ENCODE data around the gene LCN6. TPM values are rescaled to one million over a fixed set of nuclear protein-coding genes. Genes with fewer than 3 reads are reported as not detected.

LCN6 gene
- total and polyA plus RNA-seq, 9 of the 15 experiments (the other 6 are each of a cell fraction or from before 2014, with no cell fraction given): 0.10 to 0.45 (median 0.37) TPM; not detected in 5

DNA sequence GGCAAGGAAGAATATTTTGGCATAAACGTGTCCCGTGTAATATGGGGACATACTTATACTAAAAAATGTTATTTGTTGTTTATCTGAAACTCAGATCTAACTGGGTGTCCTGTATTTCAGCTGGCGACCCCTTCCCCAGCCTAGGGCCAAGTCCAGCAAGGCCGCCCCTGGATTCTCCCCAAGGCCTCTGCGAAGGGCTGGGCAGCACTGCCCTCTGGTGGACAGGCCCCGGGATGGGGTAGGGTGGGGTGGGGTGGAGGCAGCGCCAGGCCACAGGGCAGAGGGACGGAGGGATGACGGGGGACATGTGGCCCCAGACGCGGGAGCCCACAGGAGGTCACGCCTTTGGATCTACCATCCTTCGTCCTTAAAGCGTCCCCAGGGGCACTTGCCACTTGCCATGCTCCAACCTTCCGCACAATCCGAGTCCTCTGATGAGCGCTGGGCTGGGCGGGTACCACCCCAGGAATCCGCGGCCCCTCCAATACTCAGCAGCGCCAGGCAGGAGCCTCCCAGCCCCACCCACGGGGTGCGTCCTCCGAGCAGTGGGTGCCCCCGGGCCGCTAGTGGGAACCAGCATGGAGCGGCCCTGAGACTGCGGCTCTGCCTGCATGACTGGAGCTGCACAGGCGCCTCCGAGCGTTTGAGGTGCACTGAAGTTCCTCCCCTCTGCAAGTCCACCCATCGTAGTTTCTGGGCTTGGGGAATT is 54.0 kb downstream of the LCN6 start (continued):
- TF ChIP-seq, protein P1, sequence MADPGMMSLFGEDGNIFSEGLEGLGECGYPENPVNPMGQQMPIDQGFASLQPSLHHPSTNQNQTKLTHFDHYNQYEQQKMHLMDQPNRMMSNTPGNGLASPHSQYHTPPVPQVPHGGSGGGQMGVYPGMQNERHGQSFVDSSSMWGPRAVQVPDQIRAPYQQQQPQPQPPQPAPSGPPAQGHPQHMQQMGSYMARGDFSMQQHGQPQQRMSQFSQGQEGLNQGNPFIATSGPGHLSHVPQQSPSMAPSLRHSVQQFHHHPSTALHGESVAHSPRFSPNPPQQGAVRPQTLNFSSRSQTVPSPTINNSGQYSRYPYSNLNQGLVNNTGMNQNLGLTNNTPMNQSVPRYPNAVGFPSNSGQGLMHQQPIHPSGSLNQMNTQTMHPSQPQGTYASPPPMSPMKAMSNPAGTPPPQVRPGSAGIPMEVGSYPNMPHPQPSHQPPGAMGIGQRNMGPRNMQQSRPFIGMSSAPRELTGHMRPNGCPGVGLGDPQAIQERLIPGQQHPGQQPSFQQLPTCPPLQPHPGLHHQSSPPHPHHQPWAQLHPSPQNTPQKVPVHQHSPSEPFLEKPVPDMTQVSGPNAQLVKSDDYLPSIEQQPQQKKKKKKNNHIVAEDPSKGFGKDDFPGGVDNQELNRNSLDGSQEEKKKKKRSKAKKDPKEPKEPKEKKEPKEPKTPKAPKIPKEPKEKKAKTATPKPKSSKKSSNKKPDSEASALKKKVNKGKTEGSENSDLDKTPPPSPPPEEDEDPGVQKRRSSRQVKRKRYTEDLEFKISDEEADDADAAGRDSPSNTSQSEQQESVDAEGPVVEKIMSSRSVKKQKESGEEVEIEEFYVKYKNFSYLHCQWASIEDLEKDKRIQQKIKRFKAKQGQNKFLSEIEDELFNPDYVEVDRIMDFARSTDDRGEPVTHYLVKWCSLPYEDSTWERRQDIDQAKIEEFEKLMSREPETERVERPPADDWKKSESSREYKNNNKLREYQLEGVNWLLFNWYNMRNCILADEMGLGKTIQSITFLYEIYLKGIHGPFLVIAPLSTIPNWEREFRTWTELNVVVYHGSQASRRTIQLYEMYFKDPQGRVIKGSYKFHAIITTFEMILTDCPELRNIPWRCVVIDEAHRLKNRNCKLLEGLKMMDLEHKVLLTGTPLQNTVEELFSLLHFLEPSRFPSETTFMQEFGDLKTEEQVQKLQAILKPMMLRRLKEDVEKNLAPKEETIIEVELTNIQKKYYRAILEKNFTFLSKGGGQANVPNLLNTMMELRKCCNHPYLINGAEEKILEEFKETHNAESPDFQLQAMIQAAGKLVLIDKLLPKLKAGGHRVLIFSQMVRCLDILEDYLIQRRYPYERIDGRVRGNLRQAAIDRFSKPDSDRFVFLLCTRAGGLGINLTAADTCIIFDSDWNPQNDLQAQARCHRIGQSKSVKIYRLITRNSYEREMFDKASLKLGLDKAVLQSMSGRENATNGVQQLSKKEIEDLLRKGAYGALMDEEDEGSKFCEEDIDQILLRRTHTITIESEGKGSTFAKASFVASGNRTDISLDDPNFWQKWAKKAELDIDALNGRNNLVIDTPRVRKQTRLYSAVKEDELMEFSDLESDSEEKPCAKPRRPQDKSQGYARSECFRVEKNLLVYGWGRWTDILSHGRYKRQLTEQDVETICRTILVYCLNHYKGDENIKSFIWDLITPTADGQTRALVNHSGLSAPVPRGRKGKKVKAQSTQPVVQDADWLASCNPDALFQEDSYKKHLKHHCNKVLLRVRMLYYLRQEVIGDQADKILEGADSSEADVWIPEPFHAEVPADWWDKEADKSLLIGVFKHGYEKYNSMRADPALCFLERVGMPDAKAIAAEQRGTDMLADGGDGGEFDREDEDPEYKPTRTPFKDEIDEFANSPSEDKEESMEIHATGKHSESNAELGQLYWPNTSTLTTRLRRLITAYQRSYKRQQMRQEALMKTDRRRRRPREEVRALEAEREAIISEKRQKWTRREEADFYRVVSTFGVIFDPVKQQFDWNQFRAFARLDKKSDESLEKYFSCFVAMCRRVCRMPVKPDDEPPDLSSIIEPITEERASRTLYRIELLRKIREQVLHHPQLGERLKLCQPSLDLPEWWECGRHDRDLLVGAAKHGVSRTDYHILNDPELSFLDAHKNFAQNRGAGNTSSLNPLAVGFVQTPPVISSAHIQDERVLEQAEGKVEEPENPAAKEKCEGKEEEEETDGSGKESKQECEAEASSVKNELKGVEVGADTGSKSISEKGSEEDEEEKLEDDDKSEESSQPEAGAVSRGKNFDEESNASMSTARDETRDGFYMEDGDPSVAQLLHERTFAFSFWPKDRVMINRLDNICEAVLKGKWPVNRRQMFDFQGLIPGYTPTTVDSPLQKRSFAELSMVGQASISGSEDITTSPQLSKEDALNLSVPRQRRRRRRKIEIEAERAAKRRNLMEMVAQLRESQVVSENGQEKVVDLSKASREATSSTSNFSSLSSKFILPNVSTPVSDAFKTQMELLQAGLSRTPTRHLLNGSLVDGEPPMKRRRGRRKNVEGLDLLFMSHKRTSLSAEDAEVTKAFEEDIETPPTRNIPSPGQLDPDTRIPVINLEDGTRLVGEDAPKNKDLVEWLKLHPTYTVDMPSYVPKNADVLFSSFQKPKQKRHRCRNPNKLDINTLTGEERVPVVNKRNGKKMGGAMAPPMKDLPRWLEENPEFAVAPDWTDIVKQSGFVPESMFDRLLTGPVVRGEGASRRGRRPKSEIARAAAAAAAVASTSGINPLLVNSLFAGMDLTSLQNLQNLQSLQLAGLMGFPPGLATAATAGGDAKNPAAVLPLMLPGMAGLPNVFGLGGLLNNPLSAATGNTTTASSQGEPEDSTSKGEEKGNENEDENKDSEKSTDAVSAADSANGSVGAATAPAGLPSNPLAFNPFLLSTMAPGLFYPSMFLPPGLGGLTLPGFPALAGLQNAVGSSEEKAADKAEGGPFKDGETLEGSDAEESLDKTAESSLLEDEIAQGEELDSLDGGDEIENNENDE (IDR thresholded peaks at IDR 0.05; ENCODE audit: low read depth, low read length): no peak
- TF ChIP-seq, protein P2, sequence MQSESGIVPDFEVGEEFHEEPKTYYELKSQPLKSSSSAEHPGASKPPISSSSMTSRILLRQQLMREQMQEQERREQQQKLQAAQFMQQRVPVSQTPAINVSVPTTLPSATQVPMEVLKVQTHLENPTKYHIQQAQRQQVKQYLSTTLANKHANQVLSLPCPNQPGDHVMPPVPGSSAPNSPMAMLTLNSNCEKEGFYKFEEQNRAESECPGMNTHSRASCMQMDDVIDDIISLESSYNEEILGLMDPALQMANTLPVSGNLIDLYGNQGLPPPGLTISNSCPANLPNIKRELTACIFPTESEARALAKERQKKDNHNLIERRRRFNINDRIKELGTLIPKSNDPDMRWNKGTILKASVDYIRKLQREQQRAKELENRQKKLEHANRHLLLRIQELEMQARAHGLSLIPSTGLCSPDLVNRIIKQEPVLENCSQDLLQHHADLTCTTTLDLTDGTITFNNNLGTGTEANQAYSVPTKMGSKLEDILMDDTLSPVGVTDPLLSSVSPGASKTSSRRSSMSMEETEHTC (IDR thresholded peaks at IDR 0.05): no peak
- TF ChIP-seq, protein P3, sequence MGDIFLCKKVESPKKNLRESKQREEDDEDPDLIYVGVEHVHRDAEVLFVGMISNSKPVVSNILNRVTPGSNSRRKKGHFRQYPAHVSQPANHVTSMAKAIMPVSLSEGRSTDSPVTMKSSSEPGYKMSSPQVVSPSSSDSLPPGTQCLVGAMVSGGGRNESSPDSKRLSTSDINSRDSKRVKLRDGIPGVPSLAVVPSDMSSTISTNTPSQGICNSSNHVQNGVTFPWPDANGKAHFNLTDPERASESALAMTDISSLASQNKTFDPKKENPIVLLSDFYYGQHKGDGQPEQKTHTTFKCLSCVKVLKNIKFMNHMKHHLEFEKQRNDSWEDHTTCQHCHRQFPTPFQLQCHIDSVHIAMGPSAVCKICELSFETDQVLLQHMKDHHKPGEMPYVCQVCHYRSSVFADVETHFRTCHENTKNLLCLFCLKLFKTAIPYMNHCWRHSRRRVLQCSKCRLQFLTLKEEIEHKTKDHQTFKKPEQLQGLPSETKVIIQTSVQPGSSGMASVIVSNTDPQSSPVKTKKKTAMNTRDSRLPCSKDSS (IDR thresholded peaks at IDR 0.05; ENCODE audit: low read depth, partially characterized antibody): no peak
- TF ChIP-seq ILF3 (IDR thresholded peaks at IDR 0.05; ENCODE audit: borderline replicate concordance) (no peak), TBL1XR1 (IDR thresholded peaks at IDR 0.05; ENCODE audit: low read length in 2 of 2) (no peak)
- TF ChIP-seq, protein P4, sequence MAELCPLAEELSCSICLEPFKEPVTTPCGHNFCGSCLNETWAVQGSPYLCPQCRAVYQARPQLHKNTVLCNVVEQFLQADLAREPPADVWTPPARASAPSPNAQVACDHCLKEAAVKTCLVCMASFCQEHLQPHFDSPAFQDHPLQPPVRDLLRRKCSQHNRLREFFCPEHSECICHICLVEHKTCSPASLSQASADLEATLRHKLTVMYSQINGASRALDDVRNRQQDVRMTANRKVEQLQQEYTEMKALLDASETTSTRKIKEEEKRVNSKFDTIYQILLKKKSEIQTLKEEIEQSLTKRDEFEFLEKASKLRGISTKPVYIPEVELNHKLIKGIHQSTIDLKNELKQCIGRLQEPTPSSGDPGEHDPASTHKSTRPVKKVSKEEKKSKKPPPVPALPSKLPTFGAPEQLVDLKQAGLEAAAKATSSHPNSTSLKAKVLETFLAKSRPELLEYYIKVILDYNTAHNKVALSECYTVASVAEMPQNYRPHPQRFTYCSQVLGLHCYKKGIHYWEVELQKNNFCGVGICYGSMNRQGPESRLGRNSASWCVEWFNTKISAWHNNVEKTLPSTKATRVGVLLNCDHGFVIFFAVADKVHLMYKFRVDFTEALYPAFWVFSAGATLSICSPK (IDR thresholded peaks at IDR 0.05; ENCODE audit: borderline replicate concordance): no peak

Data from K562 (cell line).